ENCODE data around the gene RMDN3.
A peak's percentile ranks its signal among the peaks of the same experiment; 100 is the strongest.

Gene RMDN3

GRCh38 chr15:40754883-40755811, at the start of gene RMDN3:
Gene RMDN3 (minus strand): TSS chr15:40755254. CDS start chr15:40754783, 471 bp downstream.
- DNase-seq (ENCODE audit: low read depth) = peak; percentile 94

- DNase-seq (ENCODE audit: low read depth) = no peak
These were observed 48.6 kb upstream of the RMDN3 start for GRCh38 chr15:40803688-40804087.

GRCh38 chr15:40803076-40803475, 48.0 kb upstream of the RMDN3 start:
- no peak for DNase-seq (ENCODE audit: low read depth)

- no peak for DNase-seq (ENCODE audit: low read depth)
These were observed 44.5 kb upstream of the RMDN3 start for GRCh38 chr15:40799523-40799922.

GRCh38 chr15:40796512-40796911, 41.5 kb upstream of the RMDN3 start:
- DNase-seq (ENCODE audit: low read depth) = no peak

- no peak for DNase-seq (ENCODE audit: low read depth)
These were observed 41.0 kb upstream of the RMDN3 start for GRCh38 chr15:40796041-40796440.

GRCh38 chr15:40793216-40793989, 38.3 kb upstream of the RMDN3 start:
- DNase-seq (ENCODE audit: low read depth) = no peak

- DNase-seq (ENCODE audit: low read depth) = no peak
These were observed 37.3 kb upstream of the RMDN3 start for GRCh38 chr15:40792394-40792793.

- no peak for DNase-seq (ENCODE audit: low read depth)
These were observed 35.7 kb upstream of the RMDN3 start for GRCh38 chr15:40790718-40791117.

- DNase-seq (ENCODE audit: low read depth) = no peak
These were observed 34.9 kb upstream of the RMDN3 start for GRCh38 chr15:40789999-40790398.

GRCh38 chr15:40789119-40789518, 34.1 kb upstream of the RMDN3 start:
- no peak for DNase-seq (ENCODE audit: low read depth)

GRCh38 chr15:40787991-40788390, 32.9 kb upstream of the RMDN3 start:
- DNase-seq (ENCODE audit: low read depth) = no peak

- no peak for DNase-seq (ENCODE audit: low read depth)
These were observed 32.3 kb upstream of the RMDN3 start for GRCh38 chr15:40787344-40787841.

GRCh38 chr15:40785814-40786213, 30.8 kb upstream of the RMDN3 start:
- no peak for DNase-seq (ENCODE audit: low read depth)

GRCh38 chr15:40785164-40785563, 30.1 kb upstream of the RMDN3 start:
- no peak for DNase-seq (ENCODE audit: low read depth)

- peak; percentile 71 for DNase-seq (ENCODE audit: low read depth)
These were observed 27.7 kb upstream of the RMDN3 start for GRCh38 chr15:40782609-40783227.

- no peak for DNase-seq (ENCODE audit: low read depth)
These were observed 21.6 kb upstream of the RMDN3 start for GRCh38 chr15:40776537-40777141.

GRCh38 chr15:40775740-40776536, 20.9 kb upstream of the RMDN3 start:
- DNase-seq (ENCODE audit: low read depth) = no peak

GRCh38 chr15:40775007-40775406, 20.0 kb upstream of the RMDN3 start:
- DNase-seq (ENCODE audit: low read depth) = no peak

- DNase-seq (ENCODE audit: low read depth) = no peak
These were observed 18.8 kb upstream of the RMDN3 start for GRCh38 chr15:40773902-40774301.

- no peak for DNase-seq (ENCODE audit: low read depth)
These were observed 18.4 kb upstream of the RMDN3 start for GRCh38 chr15:40773496-40773895.
